Kasumi-1 (cell line): ENCODE results near the gene SPACDR.

Experiments
- DNase-seq, 2 experiments: peaks; one replicate each; lab custom pipeline; 2025; lab: John Stamatoyannopoulos, UW

The SPACDR gene

DNA sequence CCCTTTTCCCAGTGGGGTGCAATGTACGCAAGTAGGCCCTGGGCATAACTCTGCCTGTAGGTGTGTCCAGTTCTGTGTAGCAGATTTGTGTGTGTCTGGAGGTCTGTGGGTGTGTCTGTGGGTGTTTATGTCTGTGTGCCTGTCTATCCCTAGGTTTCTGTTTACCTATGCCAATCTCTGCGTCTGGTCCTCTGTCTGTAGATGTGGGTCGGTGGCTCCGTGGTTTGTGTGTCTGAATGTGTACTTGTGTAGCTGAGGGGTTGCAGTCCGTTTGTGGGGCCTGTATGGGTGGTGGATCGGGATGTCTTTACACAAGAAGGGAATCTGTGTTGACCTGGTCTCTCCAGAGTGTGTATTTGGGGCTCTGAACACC is 20.6 kb upstream of the SPACDR start:
- no peak for DNase-seq

DNA sequence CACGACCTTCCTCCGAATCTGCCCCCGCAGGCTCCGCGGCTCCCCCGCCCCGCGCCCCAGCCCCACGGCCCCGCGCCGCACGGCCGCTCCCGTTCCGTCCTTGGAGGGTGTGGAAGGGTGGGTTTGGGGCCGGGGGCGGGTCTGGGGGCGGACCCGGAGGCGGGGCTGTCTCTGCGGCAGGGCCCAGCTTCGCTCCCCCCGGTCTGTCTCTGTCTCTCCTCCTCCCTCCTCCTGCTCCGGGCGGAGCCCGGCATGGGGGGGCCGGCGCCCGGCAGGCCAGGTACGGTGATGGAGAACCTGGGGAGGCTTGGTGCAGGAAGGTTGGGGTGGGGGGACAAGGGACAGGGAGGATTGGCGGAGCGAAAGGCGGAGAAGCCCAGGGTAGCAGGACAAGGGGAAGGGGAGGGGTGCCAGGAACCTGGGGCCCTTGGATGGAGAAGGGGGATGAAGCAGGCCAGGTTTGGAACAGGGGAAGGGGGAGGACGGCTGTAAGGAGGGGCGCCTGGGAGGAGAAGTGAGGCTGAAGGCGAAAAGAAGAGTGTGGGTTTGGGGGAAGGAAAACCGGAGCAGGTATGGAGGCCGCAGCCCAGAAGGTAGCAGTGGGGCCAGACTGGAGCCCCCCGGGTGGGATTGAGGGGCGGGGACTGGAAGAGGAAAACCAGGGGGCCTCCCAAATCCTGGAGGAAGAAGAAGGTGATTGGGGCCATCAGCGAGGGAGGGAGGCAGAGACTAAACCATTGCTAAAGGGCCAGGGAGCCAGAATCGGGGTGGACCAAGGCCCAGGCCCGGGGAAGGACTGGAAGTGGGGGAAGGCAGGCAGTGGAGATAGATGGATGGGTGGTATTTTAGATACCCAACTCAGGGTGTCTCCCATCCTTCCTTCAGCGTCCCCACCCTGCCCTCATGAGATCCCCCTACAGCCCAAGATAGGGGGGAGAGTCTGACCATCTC is 19.9 kb upstream of the SPACDR start, which contains the start of gene NYAP1:
Gene NYAP1, plus strand, starts transcription at position 206 of the 951 bp plus-strand sequence. CDS start 1,385 bp downstream, outside the sequence.
- DNase-seq, result peak; percentile 22 to 45

DNA sequence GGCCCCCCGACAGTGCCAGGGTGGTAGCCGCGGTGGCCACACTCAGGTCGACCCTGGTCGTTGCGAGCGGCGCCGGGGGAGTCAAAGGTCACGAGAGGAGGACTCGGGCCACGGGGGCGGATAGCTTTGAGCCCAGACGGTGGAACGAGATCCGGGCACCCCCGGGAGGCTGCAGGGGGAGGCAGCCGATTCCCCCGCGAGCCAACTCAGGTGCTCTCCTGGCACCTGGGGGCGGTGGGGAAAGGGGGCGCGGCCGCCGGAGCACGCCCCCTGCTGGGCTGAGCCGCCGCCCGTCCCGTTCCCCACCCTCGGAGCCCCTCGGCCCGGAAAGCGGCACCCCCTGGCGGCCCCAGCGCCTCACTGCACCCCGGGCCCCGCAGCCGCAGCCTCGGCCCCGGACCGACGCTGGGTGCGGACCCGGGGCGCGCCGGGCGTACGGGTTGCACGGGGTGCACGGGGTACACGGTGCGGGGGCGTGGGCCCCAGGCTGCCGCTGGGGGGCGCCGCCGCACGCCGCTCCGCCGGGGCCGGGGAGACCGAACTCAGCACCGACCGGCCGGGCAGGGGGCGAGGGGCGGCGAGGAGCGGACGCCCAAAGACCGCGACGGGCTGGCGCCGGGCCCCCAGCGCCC is 19.1 kb upstream of the SPACDR start:
- peak; percentile 31 to 39 for DNase-seq

DNA sequence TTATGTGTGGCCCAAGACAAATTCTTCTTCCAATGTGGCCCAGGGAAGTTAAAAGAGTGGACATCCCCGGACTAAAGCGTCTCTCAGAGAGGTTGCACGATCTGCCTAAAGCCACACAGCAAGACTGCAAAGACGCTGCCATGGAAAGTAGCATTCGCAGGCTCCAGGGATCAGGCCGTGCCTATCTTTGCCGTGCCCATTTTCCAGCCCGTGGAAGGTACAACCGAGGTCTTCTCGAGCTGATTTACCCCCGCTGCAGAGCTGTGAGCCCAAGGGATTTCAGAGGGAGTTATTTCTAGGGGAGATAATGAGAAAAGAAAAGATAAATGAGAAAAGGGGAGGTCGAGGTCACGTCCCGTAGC is 18.6 kb upstream of the SPACDR start:
- peak in 1 of 2 experiments; percentile 16 for DNase-seq

DNA sequence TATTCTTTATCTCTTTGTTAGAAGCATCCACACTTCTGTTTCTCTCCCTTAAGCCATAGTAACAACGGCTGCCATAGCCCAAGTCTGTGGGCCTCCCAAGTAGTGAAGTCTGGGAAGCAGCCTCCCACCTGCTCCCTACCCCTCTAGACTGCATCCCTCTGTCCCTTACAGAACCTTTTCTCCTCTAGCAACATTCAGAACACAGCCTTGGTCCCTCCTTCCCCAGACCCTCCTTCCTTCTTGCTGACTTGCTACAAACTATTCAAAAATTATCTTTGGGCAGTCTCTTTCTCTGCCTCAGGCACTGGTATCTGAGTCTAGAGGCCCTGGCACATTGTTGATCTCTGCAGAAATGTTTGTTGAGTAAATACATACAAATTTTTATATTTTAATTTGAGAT is 17.4 kb upstream of the SPACDR start:
- no peak for DNase-seq

DNA sequence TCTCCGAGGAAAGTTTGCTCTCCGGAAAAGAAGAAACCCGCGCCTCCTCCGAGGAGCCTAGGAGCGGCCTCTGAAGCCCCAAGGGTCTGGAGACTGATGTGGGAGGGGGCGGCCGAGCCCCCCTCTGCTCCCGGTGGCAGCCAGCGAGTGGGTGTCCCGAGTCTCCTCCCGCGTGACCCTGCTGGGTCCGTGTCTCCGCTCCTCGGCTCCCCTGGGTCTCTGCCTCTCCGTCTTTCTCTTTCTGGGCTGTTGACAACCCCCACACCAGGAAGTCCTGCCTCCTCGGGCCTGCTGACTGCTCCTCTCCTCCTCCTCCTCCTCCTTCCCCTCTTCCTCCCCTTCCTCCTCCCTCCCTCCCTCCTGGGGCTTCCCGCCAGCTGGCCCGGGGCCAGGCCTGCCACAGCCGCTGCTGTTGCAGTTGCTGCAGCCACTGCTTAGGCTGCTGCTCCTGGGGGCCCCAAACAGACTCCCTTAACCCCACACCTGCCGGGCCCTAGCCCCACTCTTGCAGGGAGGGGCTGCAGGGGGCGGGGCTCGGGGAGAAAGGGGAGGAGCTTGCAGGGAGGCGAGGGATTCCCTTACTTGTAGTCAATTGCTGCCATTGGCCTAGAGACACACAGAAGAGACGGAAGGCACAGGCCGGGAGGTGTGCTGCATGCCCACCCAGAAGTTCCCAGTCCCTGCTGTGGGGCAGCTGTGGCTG is 15.0 kb upstream of the SPACDR start, which contains the start of gene TSC22D4:
Gene TSC22D4, minus strand, starts transcription at position 257 of the 703 bp plus-strand sequence. CDS start 1,176 bp downstream, outside the sequence.
- peak; percentile 97 to 98 for DNase-seq

DNA sequence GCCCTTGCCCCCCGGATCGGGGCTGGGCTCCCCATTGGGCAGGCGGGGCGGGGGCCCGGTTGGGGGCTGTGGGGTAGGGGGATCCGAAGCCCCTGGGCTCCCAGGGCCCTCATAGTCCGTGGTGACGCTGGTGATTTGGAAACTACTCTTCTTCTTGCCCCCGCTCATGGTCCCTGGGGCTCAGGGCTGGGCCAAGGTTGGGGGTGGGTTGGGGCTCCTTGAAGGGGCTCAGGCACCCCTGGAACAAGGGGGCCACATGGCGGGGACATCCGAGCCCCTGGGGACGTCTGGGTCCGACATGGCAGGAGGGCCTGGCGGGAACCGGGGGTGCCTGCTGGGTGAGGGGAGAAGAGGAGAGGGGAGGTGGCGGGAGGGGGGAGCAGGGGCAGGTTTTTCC is 13.8 kb upstream of the SPACDR start:
- DNase-seq, result no peak

DNA sequence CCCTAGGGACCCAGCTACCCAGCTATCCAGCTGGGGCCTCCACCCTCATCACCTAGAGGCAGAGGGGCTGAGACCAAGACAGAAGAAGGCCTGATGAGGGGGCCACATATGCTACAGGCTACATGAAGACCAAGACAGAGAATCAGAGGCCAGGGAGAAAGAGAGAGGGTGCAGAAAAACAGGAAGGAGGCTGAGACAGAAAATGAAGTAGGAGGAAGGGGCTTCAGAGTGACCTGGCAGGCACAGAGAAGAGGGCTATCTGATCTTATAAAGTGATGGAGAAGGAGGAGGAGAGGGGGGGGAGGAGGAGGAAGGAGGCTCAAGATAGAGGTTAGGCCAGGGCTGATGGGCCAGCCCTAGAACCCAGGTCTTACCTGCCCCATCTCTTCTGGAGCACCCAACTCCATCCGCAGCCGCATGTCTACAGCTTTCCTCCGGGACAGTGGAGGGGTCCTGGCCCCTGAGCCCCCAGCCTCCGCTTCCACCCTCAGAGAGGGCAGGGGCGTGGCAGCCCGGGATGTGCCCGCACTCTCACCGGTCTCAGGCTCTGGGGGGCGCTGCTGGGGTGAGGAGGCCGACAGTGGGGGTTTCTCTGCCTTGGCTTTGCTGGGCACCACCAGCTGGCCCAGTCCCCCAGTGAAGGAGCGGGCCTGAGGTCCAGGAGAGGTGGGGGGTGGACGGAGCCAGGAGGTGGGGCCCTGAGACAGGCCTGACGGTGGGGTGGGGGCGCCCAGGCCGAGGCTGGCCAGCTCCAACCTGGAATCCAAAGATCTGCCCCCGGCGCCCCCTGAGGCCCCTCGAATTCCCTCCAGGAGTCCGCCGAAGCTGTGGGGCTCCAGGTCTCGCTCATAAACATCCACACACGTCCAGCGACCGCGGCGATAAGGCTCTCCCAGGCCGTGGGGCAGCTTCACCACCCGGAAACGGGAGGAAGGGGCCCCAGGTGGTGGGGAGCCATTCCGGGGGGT is 13.1 kb upstream of the SPACDR start:
- DNase-seq, result peak in 1 of 2 experiments; percentile 36

DNA sequence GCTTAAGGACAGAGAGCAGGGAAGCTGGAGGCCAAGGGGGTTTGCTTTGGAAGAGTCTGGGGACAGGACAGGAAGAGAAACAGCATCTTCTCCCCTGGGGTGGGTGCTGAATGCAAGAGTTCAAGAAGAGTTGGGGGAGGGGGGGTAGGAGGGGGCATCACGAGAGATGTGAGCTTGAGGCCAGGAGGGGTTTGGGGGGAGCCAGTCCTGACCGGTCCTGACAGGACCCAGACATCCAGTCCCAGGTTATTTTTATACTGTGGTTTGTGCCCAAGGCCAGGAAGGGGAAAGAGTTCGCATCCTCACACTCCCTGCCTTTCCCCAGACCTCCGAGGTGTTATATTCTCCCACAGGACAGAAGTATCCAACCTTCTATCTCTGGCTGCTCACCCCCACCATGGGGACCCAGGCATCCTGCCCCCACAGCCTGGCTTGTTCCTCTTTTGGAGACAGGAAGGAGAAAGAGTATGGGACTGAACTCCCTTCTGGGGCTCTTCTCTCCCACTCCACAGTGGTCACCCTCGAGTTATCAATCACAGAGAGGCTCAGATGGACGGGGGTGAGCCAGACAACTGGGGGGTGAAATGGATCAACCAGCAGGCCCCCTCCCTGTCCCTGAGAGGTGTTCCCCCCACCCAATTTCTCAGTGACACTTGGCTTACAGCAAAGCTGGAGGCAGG is 12.2 kb upstream of the SPACDR start:
- peak; percentile 24 to 26 for DNase-seq

DNA sequence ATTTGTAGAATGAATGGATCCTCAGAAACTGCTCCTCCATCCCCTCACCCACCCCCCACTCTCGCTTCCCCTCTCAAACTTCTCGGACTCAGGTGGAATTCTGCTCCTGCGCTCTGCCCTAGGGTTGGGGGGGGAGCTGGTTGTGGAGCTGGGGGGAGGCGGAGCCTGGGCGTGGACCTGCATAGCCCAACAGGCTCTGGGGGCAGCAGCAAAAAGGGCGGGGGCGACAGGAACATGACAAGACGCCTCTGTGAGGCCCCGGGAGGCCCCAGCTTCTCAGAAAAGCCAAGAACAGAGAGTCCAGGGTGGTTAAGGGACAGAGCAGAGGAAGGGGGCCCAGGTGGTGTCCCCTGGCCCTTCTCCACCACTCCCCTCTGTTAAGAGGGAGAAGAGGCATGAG is 11.5 kb upstream of the SPACDR start:
- no peak for DNase-seq

DNA sequence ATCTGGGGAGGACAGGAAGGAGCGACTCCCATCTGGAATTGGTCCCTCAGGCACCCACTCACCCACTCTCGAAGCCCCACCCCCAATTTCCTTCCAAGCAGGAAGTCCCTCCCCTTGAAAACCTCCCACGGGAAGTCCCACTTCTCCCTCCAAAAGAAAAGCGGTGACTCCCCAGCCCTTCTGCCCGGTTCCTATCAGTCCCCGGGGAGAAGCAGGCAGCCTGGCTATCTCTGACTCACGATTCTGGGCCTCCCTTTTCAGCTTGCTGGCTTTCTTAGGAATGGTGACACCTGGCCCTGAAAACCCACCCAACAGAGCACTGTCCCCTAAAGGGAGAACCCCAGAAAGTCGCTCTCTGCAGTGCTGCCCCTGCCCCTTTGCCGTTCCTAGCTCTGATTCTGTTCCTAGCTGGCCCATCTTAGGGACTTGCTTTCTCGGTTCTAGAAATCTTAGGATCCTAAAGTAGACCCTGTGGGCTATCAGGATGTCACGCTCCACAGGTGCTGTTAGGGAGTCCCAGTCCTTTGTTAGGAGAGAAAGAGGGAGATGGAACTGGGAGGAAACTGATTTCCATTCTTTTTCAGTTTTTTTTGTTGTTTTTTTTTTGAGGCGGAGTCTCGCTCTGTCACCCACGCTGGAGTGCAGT is 8.9 kb upstream of the SPACDR start:
- peak; percentile 40 to 62 for DNase-seq

DNA sequence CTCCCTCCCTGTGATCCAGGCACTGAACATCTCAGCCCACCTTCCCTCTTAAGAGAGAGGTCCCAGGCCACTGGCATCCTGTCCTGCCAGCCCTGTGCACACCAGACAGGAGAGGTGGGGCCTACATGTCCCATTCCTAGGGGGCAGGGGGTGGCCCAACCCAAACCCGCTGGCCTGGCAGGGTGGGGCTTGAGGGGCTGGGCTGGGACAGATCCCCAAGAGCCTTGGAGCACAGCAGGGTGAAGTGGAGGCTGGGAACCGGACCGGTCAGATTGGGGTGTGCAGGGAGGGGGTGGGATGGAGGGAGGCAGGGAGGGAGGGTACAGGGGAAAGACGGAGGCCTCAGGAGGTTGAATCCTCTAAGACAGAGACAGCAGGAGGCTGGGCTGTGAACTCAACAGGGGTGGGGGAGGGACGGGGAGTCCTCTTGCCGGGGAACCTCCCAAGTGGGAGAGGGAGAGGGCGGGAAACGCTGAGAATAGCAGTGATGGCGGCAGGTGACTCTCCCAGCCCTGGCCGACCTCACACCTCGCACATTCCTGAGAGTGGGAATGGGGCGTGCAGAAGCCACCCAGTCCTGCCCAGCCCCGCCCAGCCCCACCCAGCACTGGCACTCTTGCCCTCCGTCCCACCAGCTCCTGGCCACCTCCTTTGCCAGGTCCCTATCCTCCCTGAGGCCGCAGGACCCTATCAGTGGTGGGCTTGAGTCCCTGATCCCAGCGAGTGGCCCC is 8.2 kb upstream of the SPACDR start:
- no peak for DNase-seq

DNA sequence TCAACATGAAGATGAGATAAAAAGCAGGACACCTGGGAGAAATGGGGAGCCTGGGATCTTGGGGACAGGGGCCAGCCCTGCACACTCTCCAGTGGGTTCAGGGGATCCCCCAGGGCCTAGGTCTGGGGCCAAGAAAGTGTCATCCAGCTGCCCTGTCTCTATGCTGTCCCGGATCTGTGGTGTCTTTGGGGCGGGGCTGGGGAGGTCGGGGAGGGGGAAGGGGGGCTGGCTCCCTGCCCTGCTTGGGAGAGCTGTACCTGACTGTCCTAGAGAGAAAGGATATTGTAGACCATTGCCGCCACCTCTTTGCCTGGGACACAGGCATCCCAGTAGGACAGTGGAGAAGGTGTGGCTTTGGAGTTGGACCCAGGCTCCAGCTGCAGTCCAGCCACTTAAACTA is 7.0 kb upstream of the SPACDR start:
- DNase-seq, result no peak

DNA sequence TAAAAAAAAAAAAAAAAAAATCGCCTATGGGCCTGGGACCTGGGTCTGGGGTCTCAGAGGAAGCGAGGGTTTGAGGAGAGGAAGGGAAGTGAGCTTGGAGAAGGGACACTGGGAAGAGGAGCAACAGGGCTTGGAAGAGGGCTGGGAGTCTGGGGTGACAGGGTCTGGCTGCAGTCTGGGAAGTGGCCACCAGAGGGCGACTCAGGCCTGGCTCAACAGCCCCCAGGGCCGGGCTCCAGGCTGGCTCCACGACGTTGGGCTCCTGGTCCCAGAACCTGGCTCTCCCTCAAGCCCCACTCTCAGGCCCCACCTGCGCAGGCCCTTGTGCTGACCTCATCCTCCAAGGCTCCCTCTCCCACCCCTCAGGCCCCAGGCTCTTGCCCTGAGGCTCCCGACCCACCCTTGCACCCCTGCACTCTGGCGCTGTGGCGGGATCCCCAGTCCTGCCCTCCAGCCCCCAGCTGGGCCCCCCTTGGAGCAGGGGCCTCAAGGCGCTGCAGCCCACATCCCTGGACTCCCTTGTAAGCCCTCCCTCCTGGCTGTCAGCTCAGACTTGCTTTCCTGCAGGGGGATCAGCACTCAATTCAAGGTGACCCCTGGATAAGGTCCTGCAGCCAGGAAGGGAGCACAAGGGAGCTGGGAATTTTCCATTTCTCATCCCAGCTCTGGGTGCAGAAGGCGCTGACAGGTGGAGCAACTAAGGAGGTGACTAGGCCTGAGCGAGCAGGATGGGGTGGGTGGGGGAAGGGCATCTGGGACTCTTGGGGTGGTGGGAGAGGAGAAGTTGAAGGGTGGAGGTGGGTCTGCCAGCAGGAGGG is 5.4 kb upstream of the SPACDR start:
- peak; percentile 62 to 68 for DNase-seq

DNA sequence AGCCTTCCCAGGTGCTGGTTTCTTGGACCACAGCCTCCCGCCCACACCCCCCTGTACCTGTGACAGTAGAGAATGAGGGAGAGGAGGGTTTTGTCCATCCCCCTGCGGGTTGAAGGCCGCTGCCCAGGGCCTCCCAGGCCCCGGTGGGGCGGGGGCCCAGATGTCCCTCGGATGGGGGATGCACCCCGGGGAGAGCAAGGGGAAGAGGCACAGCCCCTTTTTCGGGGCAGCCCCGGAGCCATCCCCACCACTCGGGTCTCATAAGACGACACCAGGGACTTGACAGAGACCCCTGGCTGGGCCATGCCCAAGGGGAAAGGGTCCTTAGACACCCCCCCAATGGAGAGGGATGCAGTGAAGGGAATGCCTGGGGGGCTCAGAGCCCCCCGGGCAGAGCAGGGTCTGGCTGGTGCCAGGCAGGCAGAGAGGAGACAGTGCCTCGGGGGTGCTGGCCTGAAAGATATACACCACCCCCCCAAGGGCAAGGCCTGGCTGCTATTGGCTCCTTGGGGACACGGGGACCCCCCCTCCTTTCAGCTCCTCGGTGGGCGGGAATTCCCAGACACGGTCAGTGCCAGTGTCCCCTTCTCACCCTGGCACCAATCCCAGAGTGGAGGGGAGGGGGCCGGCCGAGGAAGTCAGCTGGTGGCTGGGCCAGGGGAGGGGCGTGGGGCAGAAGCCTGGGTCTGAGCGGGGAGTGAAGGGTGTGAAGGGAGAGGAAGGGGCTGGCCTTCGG is 3.7 kb upstream of the SPACDR start:
- DNase-seq, result no peak

DNA sequence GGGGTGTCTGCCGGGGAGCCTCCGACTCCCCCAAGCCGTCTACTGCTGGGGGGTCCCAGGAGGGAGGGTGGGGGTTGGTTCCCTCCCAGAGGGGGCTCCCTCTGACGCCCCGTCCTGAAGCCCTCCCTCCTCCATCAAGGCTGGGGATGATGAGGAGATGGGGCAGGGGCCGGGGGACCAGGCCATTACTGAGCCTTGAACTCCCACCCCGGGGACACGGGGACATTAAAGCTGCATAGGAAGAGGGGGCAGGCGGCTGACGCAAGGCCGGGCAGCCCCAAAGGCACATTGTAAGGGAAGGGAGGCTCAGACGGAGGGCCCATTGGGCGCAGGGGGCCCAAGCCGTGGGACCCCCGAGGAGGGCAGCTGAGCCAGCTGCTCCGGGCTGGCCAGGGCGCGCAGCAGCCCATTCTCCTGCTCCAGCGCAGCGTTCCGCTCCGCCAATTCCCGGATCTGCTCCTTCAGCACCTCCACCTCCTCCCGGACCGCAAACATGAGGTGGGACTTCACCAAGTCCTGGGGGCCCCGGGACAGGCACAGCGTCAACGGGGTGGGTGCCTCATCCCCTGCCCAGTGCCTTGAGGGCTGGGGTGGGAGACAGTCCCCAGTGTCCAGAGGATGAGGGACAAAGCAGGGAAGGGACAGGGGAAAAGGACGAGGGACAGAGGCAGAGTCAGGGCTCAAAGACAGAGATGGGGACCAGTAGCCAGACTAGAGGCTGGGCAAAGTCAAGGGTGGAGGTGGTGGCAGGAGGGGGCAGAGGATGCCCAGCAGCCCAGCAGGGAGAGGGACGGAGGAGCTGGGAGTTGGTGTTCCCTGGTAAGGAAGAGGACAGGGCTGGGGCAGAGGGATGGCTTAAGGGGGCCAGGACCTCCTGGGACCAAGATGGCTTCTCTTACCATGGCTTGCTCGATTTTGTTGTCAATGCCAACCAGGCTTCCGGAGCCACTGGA is 2.9 kb upstream of the SPACDR start:
- no peak for DNase-seq
